Kidney (tissue), 14 donors: ENCODE measurements around the gene SLC44A4. TPM values are rescaled to one million over a fixed set of nuclear protein-coding genes. Genes with fewer than 3 reads are reported as not detected.
"Not testable (repeated sequence)": the region's sequence is repeated elsewhere in the genome, so short reads cannot be mapped to it uniquely, and the experiment has no call there.

ENCODE experiments used
- DNase-seq, 5 donors: peaks; one replicate each; pipeline ENCODE4 v3.0.0-alpha.2; 2013 to 2020
- FAIRE-seq: peaks from 2 replicates; lab custom pipeline; 2012; peaks lifted over from hg19 to GRCh38; lab: Jason Lieb, UNC
- H3K27ac ChIP-seq, 2 donors: one replicate each; pipeline ENCODE4 v1.7.0; 2013; ENCODE audit warnings: low read depth in 2 of 2, low read length in 2 of 2, inconsistent platforms in 1 of 2
- H3K27me3 ChIP-seq: one replicate; pipeline ENCODE4 v1.7.1; 2013; ENCODE audit warnings: low read length, inconsistent platforms; ENCODE audit not compliant: control insufficient read depth, insufficient read depth
- H3K36me3 ChIP-seq, 3 donors: one replicate each; pipeline versions ENCODE4 v1.7.0 to v1.7.1; 2013; ENCODE audit warnings: low read length in 3 of 3, control low read depth in 1 of 3, inconsistent platforms in 1 of 3; ENCODE audit not compliant: insufficient read depth in 3 of 3, control insufficient read depth in 2 of 3
- H3K4me1 ChIP-seq, 3 donors: one replicate each; pipeline versions ENCODE4 v1.7.0 to v1.7.1; 2013; ENCODE audit warnings: low read length in 3 of 3, inconsistent platforms in 1 of 3, low read depth in 1 of 3; ENCODE audit not compliant: control insufficient read depth in 2 of 3, insufficient read depth in 2 of 3
- H3K4me3 ChIP-seq, 3 donors: one replicate each; pipeline versions ENCODE4 v1.7.0 to v1.8.1; 2013; ENCODE audit warnings: low read length in 3 of 3, control low read depth in 1 of 3, inconsistent platforms in 1 of 3
- H3K9ac ChIP-seq, 3 donors: one replicate each; pipeline versions ENCODE4 v1.7.0 to v1.7.1; 2013; ENCODE audit warnings: low read length in 3 of 3, control low read depth in 1 of 3, inconsistent platforms in 1 of 3
- H3K9me3 ChIP-seq, 3 donors: one replicate each; pipeline versions ENCODE4 v1.7.0 to v1.7.1; 2013; ENCODE audit warnings: low read length in 3 of 3, control low read depth in 1 of 3, inconsistent platforms in 1 of 3; ENCODE audit not compliant: control insufficient read depth in 2 of 3, insufficient read depth in 1 of 3
- intact Hi-C: fragments of 100-400 bp; cut with DNase I; formaldehyde crosslinking; loops from one replicate; pipeline ENCODE4 v1.11.1; 2022
- polyA plus RNA-seq: library from polyadenylated mRNA; stranded (reverse); fragments of 350-450 nt; fragmentation: Illumina TruSeq; extraction: RNeasy Lipid Tissue Mini Kit (QIAGEN cat#74804); gene quantifications from one replicate; pipeline ENCODE4 v1.2.3, GENCODE V29; 2014; ENCODE audit warnings: low read depth, low replicate concordance; ENCODE audit not compliant: insufficient read depth
- total RNA-seq: library from RNA; stranded (reverse); fragmentation: NEBNext Ultra II Directional; extraction: Animal tissue kit (Norgen Biotek cat#: 25700); gene quantifications from one replicate; pipeline ENCODE4 v1.2.1, GENCODE V29; 2021
- TF ChIP-seq, protein P1 (sequence below): IDR thresholded peaks from 3 replicates; pipeline ENCODE4 v1.5.1; 2012; ENCODE audit warnings: mild to moderate bottlenecking, moderate library complexity, borderline replicate concordance; ENCODE audit not compliant: insufficient read depth; ENCODE audit errors: extremely low read depth
- donor health status: control.
- donor health status: control.
- donor health status: control.
- donor health status: control.
- donor health status: control.
- donor health status: DM: yes; HTN: yes; CAD: no.
- donor health status: Normal renal cell carcinoma (clear cell type).

Gene SLC44A4
- total and polyA plus RNA-seq, 2 donors from 2014 or later = 37.4 to 137 TPM

DNA sequence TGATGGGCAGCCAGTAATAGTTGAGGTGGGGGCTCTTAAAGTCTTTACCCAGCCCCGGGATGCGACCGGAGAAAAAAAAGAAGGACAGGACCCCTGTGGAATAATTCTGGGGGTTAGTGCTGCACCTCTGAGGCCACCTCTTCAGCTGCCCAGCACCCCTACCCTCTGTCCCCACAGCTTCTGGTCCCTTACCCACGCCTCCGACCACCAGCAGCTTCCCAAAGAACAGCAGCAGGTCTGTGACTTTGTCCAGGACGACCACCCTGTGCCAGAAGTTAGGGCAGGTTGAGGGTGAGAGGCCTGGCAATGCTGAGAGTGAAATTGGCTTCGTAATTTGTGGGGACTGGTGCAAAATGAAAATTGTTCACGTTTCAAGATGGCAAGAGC is 14.0 kb downstream of the SLC44A4 start:
- no peaks in the 10 kb centered on the region for H3K9me3 ChIP-seq
- peaks cover 0 to 12% (median 6%) of the 10 kb centered on the region in 3 donors for H3K36me3 ChIP-seq
- H3K4me1 ChIP-seq = peaks cover 0 to 18% (median 10%) of the 10 kb centered on the region in 3 donors
- no peak overlapping the region for H3K4me3 ChIP-seq
- DNase-seq (peak in 1 of 5 donors; percentile 39), FAIRE-seq (no peak)
- TF ChIP-seq, protein P1, sequence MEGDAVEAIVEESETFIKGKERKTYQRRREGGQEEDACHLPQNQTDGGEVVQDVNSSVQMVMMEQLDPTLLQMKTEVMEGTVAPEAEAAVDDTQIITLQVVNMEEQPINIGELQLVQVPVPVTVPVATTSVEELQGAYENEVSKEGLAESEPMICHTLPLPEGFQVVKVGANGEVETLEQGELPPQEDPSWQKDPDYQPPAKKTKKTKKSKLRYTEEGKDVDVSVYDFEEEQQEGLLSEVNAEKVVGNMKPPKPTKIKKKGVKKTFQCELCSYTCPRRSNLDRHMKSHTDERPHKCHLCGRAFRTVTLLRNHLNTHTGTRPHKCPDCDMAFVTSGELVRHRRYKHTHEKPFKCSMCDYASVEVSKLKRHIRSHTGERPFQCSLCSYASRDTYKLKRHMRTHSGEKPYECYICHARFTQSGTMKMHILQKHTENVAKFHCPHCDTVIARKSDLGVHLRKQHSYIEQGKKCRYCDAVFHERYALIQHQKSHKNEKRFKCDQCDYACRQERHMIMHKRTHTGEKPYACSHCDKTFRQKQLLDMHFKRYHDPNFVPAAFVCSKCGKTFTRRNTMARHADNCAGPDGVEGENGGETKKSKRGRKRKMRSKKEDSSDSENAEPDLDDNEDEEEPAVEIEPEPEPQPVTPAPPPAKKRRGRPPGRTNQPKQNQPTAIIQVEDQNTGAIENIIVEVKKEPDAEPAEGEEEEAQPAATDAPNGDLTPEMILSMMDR = no peak
- H3K9ac ChIP-seq = no peak overlapping the region
- intact Hi-C loops = no loop called here
- no peak overlapping the region for H3K27ac ChIP-seq
- H3K27me3 ChIP-seq = no peaks in the 10 kb centered on the region

DNA sequence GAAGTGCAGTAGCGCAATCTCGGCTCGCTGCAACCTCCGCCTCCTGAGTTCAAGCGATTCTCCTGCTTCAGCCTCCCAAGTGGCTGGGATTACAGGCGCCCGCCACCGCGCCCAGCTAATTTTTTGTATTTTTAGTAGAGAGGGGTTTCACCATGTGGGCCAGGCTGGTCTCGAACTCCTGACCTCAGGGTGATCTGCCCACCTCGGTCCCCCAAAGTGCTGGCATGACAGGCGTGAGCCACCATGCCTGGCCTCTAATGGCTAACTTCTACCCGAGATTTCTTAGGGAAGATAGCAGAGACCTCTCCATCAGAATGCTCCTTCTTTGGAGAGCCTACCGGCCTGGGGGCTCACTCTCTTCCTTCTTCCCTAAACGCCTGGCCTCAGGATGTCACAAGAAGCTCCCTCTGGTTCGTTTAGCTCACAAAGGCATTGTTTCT is 14.7 kb downstream of the SLC44A4 start:
- intact Hi-C loops = not testable (repeated sequence)
- Histone ChIP-seq H3K4me3 (peak overlapping the region; percentile 55 to 98 (median 63)), H3K4me1 (peaks cover 0 to 18% (median 10%) of the 10 kb centered on the region in 3 donors)

DNA sequence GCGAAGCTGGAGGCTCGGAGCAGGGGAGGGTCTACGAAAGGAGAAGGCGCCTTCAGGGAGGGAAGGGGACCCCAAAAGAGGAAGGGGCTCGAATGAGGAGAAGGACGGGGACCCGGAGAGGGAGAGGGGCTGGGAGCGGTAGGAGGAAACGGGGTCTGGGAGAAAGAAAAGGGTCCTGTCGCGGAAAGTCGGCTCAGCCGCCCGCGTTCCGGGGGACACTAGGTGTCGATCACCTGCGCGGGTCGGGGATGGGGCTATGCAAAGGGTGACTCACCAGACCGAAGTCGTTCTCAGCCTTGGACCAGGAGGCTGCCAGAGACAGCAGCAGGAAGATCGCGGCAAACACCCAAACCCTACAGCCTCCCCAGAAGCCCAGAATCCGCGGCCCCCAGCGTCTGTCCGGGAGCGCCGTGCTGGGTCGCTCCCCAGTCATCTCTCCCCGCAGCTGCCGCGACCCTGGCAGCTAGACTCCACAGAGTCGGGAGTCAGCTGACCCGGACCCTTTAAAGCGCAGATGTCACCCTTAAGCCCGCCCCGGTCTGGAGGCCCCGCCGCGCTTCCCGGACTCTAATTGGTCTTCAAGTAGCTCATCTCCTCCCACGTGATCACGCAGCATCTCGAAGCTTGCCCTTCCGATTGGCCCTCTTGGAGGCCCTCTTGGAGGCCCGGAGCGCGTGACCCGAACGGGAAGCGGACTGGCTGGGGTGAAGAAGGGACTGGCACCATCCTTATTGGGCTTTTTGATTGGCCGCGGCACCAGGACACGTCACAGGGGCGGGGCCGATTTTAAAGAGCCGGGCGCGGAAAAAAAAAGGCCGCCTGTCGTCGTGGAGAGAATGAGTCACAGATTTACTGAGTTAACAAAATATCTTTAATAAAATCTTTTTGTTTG is 16.2 kb downstream of the SLC44A4 start, which contains the start of gene NEU1:
Gene NEU1 (minus strand): TSS at position 478 of the 892 bp plus-strand sequence. CDS start 45 bp downstream, at position 433.
- no peaks in the 10 kb centered on the region for H3K27me3 ChIP-seq
- TF ChIP-seq, protein P1 = no peak
- DNase-seq (peak; percentile 100), FAIRE-seq (peak; percentile 98)
- H3K4me3 ChIP-seq = peak within 1 kb of the TSS; percentile 89 to 98 (median 96)
- H3K9me3 ChIP-seq = no peaks in the 10 kb centered on the region
- peak within 1 kb of the TSS; percentile 66 to 82 (median 74) for H3K9ac ChIP-seq
- peak within 1 kb of the TSS; percentile 78 to 83 for H3K27ac ChIP-seq
- peaks cover 0 to 18% (median 10%) of the 10 kb centered on the region in 3 donors for H3K4me1 ChIP-seq
- peaks cover 0 to 15% (median 13%) of the 10 kb centered on the region in 3 donors for H3K36me3 ChIP-seq
- intact Hi-C loops = no loop called here

More for the DNA sequence above, 14.7 kb downstream of the SLC44A4 start:
- H3K27ac ChIP-seq, FAIRE-seq, DNase-seq, H3K9ac ChIP-seq, H3K9me3 ChIP-seq, H3K27me3 ChIP-seq: not testable (repeated sequence)
- H3K36me3 ChIP-seq = peaks cover 0 to 15% (median 12%) of the 10 kb centered on the region in 3 donors

DNA sequence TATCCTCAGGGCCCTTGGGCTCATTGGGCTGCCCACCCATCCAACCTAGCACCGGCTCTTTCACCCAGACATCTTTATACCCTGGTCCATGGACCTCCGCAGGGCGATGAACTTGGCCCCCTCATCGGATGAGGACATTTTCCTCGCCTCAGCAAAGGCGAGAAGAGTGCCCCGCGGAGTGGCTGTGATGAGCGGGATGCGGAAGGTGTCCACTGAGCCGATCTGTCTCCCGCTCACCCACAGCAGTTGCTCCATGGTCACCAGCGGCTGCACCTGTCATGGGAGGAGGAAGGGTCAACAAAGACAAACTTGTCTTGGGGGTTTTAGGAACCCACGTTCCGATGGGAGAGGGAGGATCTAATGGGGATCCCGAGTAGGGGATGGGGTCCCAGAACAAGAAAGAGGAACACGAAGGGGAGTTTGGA is 16.9 kb downstream of the SLC44A4 start:
- H3K9me3 ChIP-seq = no peaks in the 10 kb centered on the region
- intact Hi-C loops = no loop called here
- no peak for FAIRE-seq

More for the DNA sequence above, 16.9 kb downstream of the SLC44A4 start:
- H3K36me3 ChIP-seq = peaks cover 0 to 15% (median 13%) of the 10 kb centered on the region in 3 donors
- TF ChIP-seq, protein P1 = no peak
- H3K4me1 ChIP-seq = peaks cover 0 to 18% (median 10%) of the 10 kb centered on the region in 3 donors
- no peaks in the 10 kb centered on the region for H3K27me3 ChIP-seq
- H3K9ac ChIP-seq = peak overlapping the region; percentile 66 to 74 (median 67)
- H3K27ac ChIP-seq = no peak overlapping the region
- DNase-seq = no peak
- peak overlapping the region; percentile 84 to 96 (median 89) for H3K4me3 ChIP-seq
